Upper lobe of right lung (tissue), 1 donor: ENCODE results near the gene EPGN. TPM values are rescaled to one million over a fixed set of nuclear protein-coding genes. Genes with fewer than 3 reads are reported as not detected.
A peak's percentile ranks its signal among the peaks of the same experiment; 100 is the strongest.

Experiments used
- ATAC-seq: fragments of 200-7000 bp; cut with Tn5 transposase; one replicate; pipeline ENCODE4 v1.9.1; 2020; ENCODE audit warnings: mild to moderate bottlenecking, moderate library complexity
- DNase-seq: peaks from one replicate; pipeline ENCODE4 v3.0.0-alpha.2; 2020
- H3K27ac ChIP-seq: fragments of 200-600 bp; one replicate; pipeline ENCODE4 v1.8.0; 2022
- H3K27me3 ChIP-seq: fragments of 200-600 bp; one replicate; pipeline ENCODE4 v1.8.0; 2022; ENCODE audit warnings: mild to moderate bottlenecking
- H3K36me3 ChIP-seq: fragments of 200-600 bp; one replicate; pipeline ENCODE4 v1.8.0; 2022
- H3K4me1 ChIP-seq: fragments of 200-600 bp; one replicate; pipeline ENCODE4 v1.8.0; 2022
- H3K4me3 ChIP-seq: fragments of 200-600 bp; one replicate; pipeline ENCODE4 v1.8.0; 2022; ENCODE audit warnings: mild to moderate bottlenecking
- H3K9me3 ChIP-seq: fragments of 200-600 bp; one replicate; pipeline ENCODE4 v1.8.0; 2022
- intact Hi-C: fragments of 100-400 bp; cut with DNase I; formaldehyde crosslinking; loops from one replicate; pipeline ENCODE4 v1.11.0; 2022
- total RNA-seq: library from RNA; stranded (reverse); fragmentation: NEBNext Ultra II Directional; extraction: Animal tissue kit (Norgen Biotek cat#: 25700); gene quantifications from one replicate; pipeline ENCODE4 v1.2.1, GENCODE V29; 2021
- TF ChIP-seq, protein P1 (sequence below): fragments of 200-600 bp; IDR thresholded peaks from one replicate; pipeline ENCODE4 v1.8.0; 2022; ENCODE audit warnings: antibody characterized with exemption
- donor health status: DM: no; HTN: yes; CAD: no; lungs with severe emphysema.

Gene EPGN
- total RNA-seq, 1 donor from 2014 or later, result 2.8 TPM

GRCh38 chr4:74311696-74312313 is 3.5 kb downstream of the EPGN start:
- TF ChIP-seq, protein P1, sequence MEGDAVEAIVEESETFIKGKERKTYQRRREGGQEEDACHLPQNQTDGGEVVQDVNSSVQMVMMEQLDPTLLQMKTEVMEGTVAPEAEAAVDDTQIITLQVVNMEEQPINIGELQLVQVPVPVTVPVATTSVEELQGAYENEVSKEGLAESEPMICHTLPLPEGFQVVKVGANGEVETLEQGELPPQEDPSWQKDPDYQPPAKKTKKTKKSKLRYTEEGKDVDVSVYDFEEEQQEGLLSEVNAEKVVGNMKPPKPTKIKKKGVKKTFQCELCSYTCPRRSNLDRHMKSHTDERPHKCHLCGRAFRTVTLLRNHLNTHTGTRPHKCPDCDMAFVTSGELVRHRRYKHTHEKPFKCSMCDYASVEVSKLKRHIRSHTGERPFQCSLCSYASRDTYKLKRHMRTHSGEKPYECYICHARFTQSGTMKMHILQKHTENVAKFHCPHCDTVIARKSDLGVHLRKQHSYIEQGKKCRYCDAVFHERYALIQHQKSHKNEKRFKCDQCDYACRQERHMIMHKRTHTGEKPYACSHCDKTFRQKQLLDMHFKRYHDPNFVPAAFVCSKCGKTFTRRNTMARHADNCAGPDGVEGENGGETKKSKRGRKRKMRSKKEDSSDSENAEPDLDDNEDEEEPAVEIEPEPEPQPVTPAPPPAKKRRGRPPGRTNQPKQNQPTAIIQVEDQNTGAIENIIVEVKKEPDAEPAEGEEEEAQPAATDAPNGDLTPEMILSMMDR, result peak; percentile 66
- Histone ChIP-seq H3K9me3 (no peaks in the 10 kb centered on the region), H3K4me1 (no peaks in the 10 kb centered on the region), H3K4me3 (no peak overlapping the region), H3K27me3 (no peaks in the 10 kb centered on the region), H3K27ac (no peak overlapping the region), H3K36me3 (no peaks in the 10 kb centered on the region)
- intact Hi-C loops, result no loop called here
- peak; percentile 73 for ATAC-seq
- no peak for DNase-seq

DNA sequence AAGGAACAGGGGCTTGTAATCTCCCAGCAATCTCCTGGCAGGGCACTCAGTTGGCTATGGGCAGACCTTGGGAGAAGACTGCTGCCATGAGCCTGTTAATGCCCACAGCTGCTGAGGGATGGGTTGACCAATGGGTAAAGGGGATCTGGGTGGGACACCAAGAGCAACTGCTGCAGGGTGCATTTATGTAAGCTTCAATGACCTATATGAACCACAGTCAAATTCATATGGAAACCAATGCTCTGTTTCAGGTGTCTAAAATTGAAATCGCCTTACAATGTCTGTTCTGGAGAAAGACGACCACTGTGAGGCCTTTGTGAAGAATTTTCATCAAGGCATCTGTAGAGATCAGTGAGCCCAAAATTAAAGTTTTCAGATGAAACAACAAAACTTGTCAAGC is 6.1 kb downstream of the EPGN start:
- TF ChIP-seq, protein P1, result no peak

GRCh38 chr4:74314944-74315343 is 6.7 kb downstream of the EPGN start:
- H3K27me3 ChIP-seq, result no peaks in the 10 kb centered on the region
- intact Hi-C loops, result no loop called here
- no peak for DNase-seq
- TF ChIP-seq, protein P1, result no peak
- no peak for ATAC-seq
- H3K36me3 ChIP-seq, result no peaks in the 10 kb centered on the region
- H3K27ac ChIP-seq, result no peak overlapping the region
- H3K4me1 ChIP-seq, result no peaks in the 10 kb centered on the region
- no peak overlapping the region for H3K4me3 ChIP-seq
- H3K9me3 ChIP-seq, result no peaks in the 10 kb centered on the region

More for the DNA sequence above, 6.1 kb downstream of the EPGN start:
- H3K27me3 ChIP-seq, result no peaks in the 10 kb centered on the region
- DNase-seq, result no peak
- no peaks in the 10 kb centered on the region for H3K4me1 ChIP-seq
- H3K9me3 ChIP-seq, result no peaks in the 10 kb centered on the region
- no peak overlapping the region for H3K27ac ChIP-seq
- intact Hi-C loops, result no loop called here
- H3K36me3 ChIP-seq, result no peaks in the 10 kb centered on the region
- no peak for ATAC-seq
- no peak overlapping the region for H3K4me3 ChIP-seq

- Histone ChIP-seq H3K9me3 (no peaks in the 10 kb centered on the region), H3K4me1 (no peaks in the 10 kb centered on the region), H3K36me3 (no peaks in the 10 kb centered on the region), H3K27me3 (no peaks in the 10 kb centered on the region), H3K27ac (no peak overlapping the region), H3K4me3 (no peak overlapping the region)
- TF ChIP-seq, protein P1, result no peak
- no peak for ATAC-seq
- intact Hi-C loops, result no loop called here
- DNase-seq, result no peak
Observed at GRCh38 chr4:74315376-74315775, 7.1 kb downstream of the EPGN start.

DNA sequence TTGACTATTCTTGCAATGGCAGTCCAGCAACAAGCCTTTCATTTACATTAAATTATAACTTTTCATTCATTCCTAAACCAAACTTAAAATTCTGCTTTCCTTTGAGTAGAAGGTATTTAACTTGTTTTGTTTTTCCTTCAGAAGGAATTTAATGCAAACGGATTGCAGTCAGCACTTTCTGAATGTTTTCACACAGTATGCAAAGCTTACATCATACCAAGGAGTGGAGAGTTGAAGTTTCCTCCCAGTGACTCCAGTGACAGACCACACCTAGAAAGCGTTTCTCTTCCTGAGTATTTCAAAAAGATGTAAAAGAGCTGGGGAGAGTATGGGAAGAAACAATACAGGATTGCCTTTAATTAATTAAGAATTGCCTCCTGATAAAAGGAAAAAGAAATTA is 8.1 kb downstream of the EPGN start:
- DNase-seq (no peak), ATAC-seq (no peak)
- H3K4me3 ChIP-seq, result no peak overlapping the region
- no peak overlapping the region for H3K27ac ChIP-seq
- no peaks in the 10 kb centered on the region for H3K4me1 ChIP-seq
- no peaks in the 10 kb centered on the region for H3K9me3 ChIP-seq
- no peaks in the 10 kb centered on the region for H3K36me3 ChIP-seq
- TF ChIP-seq, protein P1, result no peak
- intact Hi-C loops, result no loop called here
- H3K27me3 ChIP-seq, result no peaks in the 10 kb centered on the region
